Measurements from ENCODE around the gene MAP3K5. TPM values are rescaled to one million over a fixed set of nuclear protein-coding genes. Genes with fewer than 3 reads are reported as not detected.
"Not testable (repeated sequence)": the region's sequence is repeated elsewhere in the genome, so short reads cannot be mapped to it uniquely, and the experiment has no call there.

The MAP3K5 gene
- total and polyA plus RNA-seq, 4 donors, result 7.5 to 28.3 (median 22.8) TPM

DNA sequence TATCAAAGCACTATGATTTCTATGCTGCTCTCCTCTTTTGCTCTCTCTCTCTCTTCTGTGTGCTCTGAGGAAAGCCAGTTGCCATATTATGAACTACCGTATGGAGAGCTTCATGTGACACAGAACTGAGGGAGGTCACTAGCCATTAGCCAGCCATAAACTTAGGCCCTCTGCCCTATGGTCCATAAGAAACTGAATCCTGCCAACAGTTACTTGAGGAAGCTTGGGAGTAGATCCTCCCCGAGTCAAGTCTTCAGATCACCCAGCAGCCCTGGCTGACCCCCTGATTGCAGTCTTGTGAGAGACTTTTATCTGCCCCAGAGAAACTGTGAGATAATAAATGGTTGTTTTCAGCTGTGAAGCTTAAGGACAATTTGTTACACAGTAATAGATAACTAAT is 24.4 kb upstream of the MAP3K5 start:
- H3K4me3 ChIP-seq, result no peak overlapping the region
- TF ChIP-seq, protein P1, sequence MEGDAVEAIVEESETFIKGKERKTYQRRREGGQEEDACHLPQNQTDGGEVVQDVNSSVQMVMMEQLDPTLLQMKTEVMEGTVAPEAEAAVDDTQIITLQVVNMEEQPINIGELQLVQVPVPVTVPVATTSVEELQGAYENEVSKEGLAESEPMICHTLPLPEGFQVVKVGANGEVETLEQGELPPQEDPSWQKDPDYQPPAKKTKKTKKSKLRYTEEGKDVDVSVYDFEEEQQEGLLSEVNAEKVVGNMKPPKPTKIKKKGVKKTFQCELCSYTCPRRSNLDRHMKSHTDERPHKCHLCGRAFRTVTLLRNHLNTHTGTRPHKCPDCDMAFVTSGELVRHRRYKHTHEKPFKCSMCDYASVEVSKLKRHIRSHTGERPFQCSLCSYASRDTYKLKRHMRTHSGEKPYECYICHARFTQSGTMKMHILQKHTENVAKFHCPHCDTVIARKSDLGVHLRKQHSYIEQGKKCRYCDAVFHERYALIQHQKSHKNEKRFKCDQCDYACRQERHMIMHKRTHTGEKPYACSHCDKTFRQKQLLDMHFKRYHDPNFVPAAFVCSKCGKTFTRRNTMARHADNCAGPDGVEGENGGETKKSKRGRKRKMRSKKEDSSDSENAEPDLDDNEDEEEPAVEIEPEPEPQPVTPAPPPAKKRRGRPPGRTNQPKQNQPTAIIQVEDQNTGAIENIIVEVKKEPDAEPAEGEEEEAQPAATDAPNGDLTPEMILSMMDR (IDR thresholded peaks at IDR 0.05; ENCODE audit: control extremely low read depth, extremely low read depth), result no peak
- no peaks in the 10 kb centered on the region for H3K9me3 ChIP-seq (ENCODE audit: control insufficient read depth in 4 of 4, insufficient read depth in 3 of 4, low read length in 3 of 4)
- H3K27ac ChIP-seq (ENCODE audit: low read depth in 1 of 2, low read length in 1 of 2), result no peak overlapping the region
- peaks cover 0 to 12% (median 5%) of the 10 kb centered on the region in 5 donors for H3K4me1 ChIP-seq (ENCODE audit: control insufficient read depth in 5 of 5, insufficient read depth in 5 of 5, low read length in 5 of 5)
- ATAC-seq (ENCODE audit: insufficient read depth, low FRiP score) (no peak), DNase-seq (peak in 2 of 3 donors; percentile 60 to 71)
- no peaks in the 10 kb centered on the region for H3K27me3 ChIP-seq (ENCODE audit: control insufficient read depth in 3 of 3, insufficient read depth in 3 of 3, low read length in 2 of 3)
- no peak overlapping the region for H3K9ac ChIP-seq (ENCODE audit: insufficient read depth in 1 of 2, low read length in 2 of 2)
- 67 to 84% methylated on average over 2 of the region's 2 CpGs for WGBS, 2 donors
- H3K36me3 ChIP-seq (ENCODE audit: control insufficient read depth in 4 of 4, insufficient read depth in 4 of 4, low read length in 4 of 4), result no peaks in the 10 kb centered on the region

DNA sequence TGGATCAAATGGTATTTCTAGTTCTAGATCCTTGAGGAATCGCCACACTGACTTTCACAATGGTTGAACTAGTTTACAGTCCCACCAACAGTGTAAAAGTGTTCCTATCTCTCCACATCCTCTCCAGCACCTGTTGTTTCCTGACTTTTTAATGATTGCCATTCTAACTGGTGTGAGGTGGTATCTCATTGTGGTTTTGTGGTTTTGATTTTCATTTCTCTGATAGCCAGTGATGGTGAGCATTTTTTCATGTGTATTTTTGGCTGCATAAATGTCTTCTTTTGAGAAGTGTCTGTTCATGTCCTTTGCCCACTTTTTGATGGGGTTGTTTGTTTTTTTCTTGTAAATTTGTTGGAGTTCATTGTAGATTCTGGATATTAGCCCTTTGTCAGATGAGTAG is 23.3 kb upstream of the MAP3K5 start:
- not testable (repeated sequence) for DNase-seq; H3K36me3 ChIP-seq (ENCODE audit: control insufficient read depth in 4 of 4, insufficient read depth in 4 of 4, low read length in 4 of 4); H3K9ac ChIP-seq (ENCODE audit: insufficient read depth in 1 of 2, low read length in 2 of 2); ATAC-seq (ENCODE audit: insufficient read depth, low FRiP score); H3K4me3 ChIP-seq; H3K4me1 ChIP-seq (ENCODE audit: control insufficient read depth in 5 of 5, insufficient read depth in 5 of 5, low read length in 5 of 5); H3K27ac ChIP-seq (ENCODE audit: low read depth in 1 of 2, low read length in 1 of 2); H3K27me3 ChIP-seq (ENCODE audit: control insufficient read depth in 3 of 3, insufficient read depth in 3 of 3, low read length in 2 of 3); H3K9me3 ChIP-seq (ENCODE audit: control insufficient read depth in 4 of 4, insufficient read depth in 3 of 4, low read length in 3 of 4)
- 72 to 93% methylated on average over 1 of the region's 1 CpG for WGBS, 2 donors

DNA sequence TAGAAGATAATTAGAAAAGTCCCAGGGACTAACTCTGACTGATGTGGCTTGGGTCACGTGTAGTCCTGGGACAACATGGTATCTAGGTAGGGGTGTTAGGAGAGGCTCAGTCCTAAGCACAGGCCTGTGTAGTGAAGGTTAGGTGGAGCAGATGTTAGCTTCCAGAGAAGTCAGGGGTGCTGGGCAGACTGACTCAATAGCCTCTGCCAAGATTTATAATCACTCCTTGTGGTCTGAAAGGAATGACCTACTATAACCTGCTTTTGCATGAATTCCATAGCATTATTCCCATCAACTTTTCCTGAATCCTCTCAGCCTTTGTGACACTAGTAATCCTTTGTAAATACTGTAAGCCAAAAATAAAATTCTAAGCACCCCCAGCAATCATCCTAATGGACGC is 19.9 kb upstream of the MAP3K5 start:
- H3K9ac ChIP-seq (ENCODE audit: insufficient read depth in 1 of 2, low read length in 2 of 2), result no peak overlapping the region
- no peak for ATAC-seq (ENCODE audit: insufficient read depth, low FRiP score)
- 94 to 99% methylated on average over 2 of the region's 2 CpGs for WGBS, 2 donors
- H3K9me3 ChIP-seq (ENCODE audit: control insufficient read depth in 4 of 4, insufficient read depth in 3 of 4, low read length in 3 of 4), result no peaks in the 10 kb centered on the region
- no peaks in the 10 kb centered on the region for H3K27me3 ChIP-seq (ENCODE audit: control insufficient read depth in 3 of 3, insufficient read depth in 3 of 3, low read length in 2 of 3)
- TF ChIP-seq, protein P1 (IDR thresholded peaks at IDR 0.05; ENCODE audit: control extremely low read depth, extremely low read depth), result no peak
- no peak overlapping the region for H3K27ac ChIP-seq (ENCODE audit: low read depth in 1 of 2, low read length in 1 of 2)
- peaks cover 0 to 5% (median 4%) of the 10 kb centered on the region in 5 donors for H3K4me1 ChIP-seq (ENCODE audit: control insufficient read depth in 5 of 5, insufficient read depth in 5 of 5, low read length in 5 of 5)
- no peak overlapping the region for H3K4me3 ChIP-seq
- H3K36me3 ChIP-seq (ENCODE audit: control insufficient read depth in 4 of 4, insufficient read depth in 4 of 4, low read length in 4 of 4), result no peaks in the 10 kb centered on the region
- no peak for DNase-seq

DNA sequence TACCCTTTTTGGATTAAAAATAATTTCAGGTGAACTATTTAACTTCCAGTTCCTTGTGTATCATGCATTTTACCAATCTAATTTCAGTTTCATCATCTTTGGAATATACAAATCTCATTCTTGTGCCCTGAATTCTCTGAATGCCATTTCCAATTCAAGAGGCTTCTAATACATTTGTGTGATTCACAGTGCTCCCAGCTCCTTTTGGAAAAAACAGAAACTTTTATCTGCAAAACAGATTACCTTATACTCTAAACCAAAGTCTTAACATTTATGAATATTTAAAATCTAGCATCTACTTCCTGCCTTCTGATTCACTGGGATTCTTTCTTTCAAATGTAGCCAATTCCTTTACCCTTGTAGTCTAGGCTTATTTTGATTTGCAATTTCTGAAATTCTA is 19.0 kb upstream of the MAP3K5 start:
- no peaks in the 10 kb centered on the region for H3K36me3 ChIP-seq (ENCODE audit: control insufficient read depth in 4 of 4, insufficient read depth in 4 of 4, low read length in 4 of 4)
- peaks cover 0 to 5% (median 0%) of the 10 kb centered on the region in 5 donors for H3K4me1 ChIP-seq (ENCODE audit: control insufficient read depth in 5 of 5, insufficient read depth in 5 of 5, low read length in 5 of 5)
- H3K9me3 ChIP-seq (ENCODE audit: control insufficient read depth in 4 of 4, insufficient read depth in 3 of 4, low read length in 3 of 4), result no peaks in the 10 kb centered on the region
- H3K4me3 ChIP-seq, result no peak overlapping the region
- TF ChIP-seq, protein P1 (IDR thresholded peaks at IDR 0.05; ENCODE audit: control extremely low read depth, extremely low read depth), result no peak
- H3K27me3 ChIP-seq (ENCODE audit: control insufficient read depth in 3 of 3, insufficient read depth in 3 of 3, low read length in 2 of 3), result no peaks in the 10 kb centered on the region
- no peak overlapping the region for H3K27ac ChIP-seq (ENCODE audit: low read depth in 1 of 2, low read length in 1 of 2)
- no peak for DNase-seq
- no peak for ATAC-seq (ENCODE audit: insufficient read depth, low FRiP score)
- H3K9ac ChIP-seq (ENCODE audit: insufficient read depth in 1 of 2, low read length in 2 of 2), result no peak overlapping the region

Data from lung (tissue), 12 donors.